Ureter (tissue), 1 donor: ENCODE results near the gene MAN1C1. TPM values are rescaled to one million over a fixed set of nuclear protein-coding genes. Genes with fewer than 3 reads are reported as not detected.

Source experiments
- DNase-seq: peaks from one replicate; pipeline ENCODE4 v3.0.0-alpha.2; 2020; ENCODE audit warnings: low spot score
- total RNA-seq: library from RNA; stranded (reverse); gene quantifications from one replicate; pipeline ENCODE4 v1.2.4, GENCODE V29; 2023
- donor health status: DM: yes; HTN: yes; CAD: no.

Gene MAN1C1
- total RNA-seq, 1 donor from 2014 or later: 8.7 TPM

- DNase-seq: no peak
These were observed 201.4 kb downstream of the MAN1C1 start for GRCh38 chr1:25817840-25818501.

GRCh38 chr1:25818569-25818968, 202.0 kb downstream of the MAN1C1 start:
- no peak for DNase-seq

- peak; percentile 92 for DNase-seq
These were observed 203.1 kb downstream of the MAN1C1 start, which contains the start of gene MTFR1L for GRCh38 chr1:25819491-25820246. TSS of gene MTFR1L (plus strand) at chr1:25819954. CDS start at chr1:25823105, 3,151 bp downstream.

GRCh38 chr1:25820247-25821111, 203.9 kb downstream of the MAN1C1 start:
- peak; percentile 68 for DNase-seq

- no peak for DNase-seq
These were observed 204.5 kb downstream of the MAN1C1 start for GRCh38 chr1:25821112-25821476.

GRCh38 chr1:25821630-25822091, 205.1 kb downstream of the MAN1C1 start:
- DNase-seq: no peak

GRCh38 chr1:25825605-25826004, 209.0 kb downstream of the MAN1C1 start:
- DNase-seq: no peak

GRCh38 chr1:25826571-25826970, 210.0 kb downstream of the MAN1C1 start:
- DNase-seq: no peak

GRCh38 chr1:25828491-25828890, 211.9 kb downstream of the MAN1C1 start:
- no peak for DNase-seq

GRCh38 chr1:25829046-25829445, 212.5 kb downstream of the MAN1C1 start:
- DNase-seq: no peak

GRCh38 chr1:25831569-25832196, 215.1 kb downstream of the MAN1C1 start:
- no peak for DNase-seq

GRCh38 chr1:25832336-25833037, 215.9 kb downstream of the MAN1C1 start:
- no peak for DNase-seq

- DNase-seq: no peak
These were observed 216.6 kb downstream of the MAN1C1 start for GRCh38 chr1:25833158-25833557.

Other genes starting within 250 kb of the MAN1C1 start
- 0.29 TPM for gene RHCE, start 196.0 kb upstream of the MAN1C1 start, total RNA-seq
- gene MACO1, start 185.9 kb upstream of the MAN1C1 start, total RNA-seq: 22.3 TPM
- gene LDLRAP1, start 73.2 kb upstream of the MAN1C1 start, total RNA-seq: 14.4 TPM
- 85.2 TPM for gene SELENON, start 183.4 kb downstream of the MAN1C1 start, total RNA-seq
- 66.9 TPM for gene MTFR1L, start 203.2 kb downstream of the MAN1C1 start, total RNA-seq
- 0.91 TPM for gene AUNIP, start 242.7 kb downstream of the MAN1C1 start, total RNA-seq